Esophagus muscularis mucosa (tissue), 4 donors: ENCODE measurements around the gene ARHGEF10L.

Experiments
- CTCF ChIP-seq, 3 experiments: fragments of 200-600 bp in 2 of 3; fragments of 450-650 bp in 1 of 3; sonication (generic) in 2 of 3; IDR thresholded peaks; one replicate each; pipeline ENCODE4 v1.5.1; 2017 to 2019; ENCODE audit warnings: antibody characterized with exemption in 3 of 3, mild to moderate bottlenecking in 2 of 3, moderate library complexity in 1 of 3
- EP300 ChIP-seq: sonication (generic); formaldehyde crosslinking; IDR thresholded peaks from one replicate; pipeline ENCODE4 v1.6.1; 2017; ENCODE audit warnings: antibody characterized with exemption
- POLR2AphosphoS5 ChIP-seq, 2 donors: sonication (generic); formaldehyde crosslinking; IDR thresholded peaks; one replicate each; pipeline ENCODE4 v1.6.1; 2017; ENCODE audit warnings: antibody characterized with exemption in 2 of 2

GRCh38 chr1:17616731-17617279 lies 77.3 kb downstream of the ARHGEF10L start:
- no peak for TF ChIP-seq EP300
- no peak for TF ChIP-seq CTCF (IDR thresholded peaks at IDR 0.05)
- no peak for TF ChIP-seq POLR2AphosphoS5 (IDR thresholded peaks at IDR 0.05)
